ENCODE measurements around the gene TMED5.
A peak's percentile ranks its signal among the peaks of the same experiment; 100 is the strongest.
"Not testable (repeated sequence)": the region's sequence is repeated elsewhere in the genome, so short reads cannot be mapped to it uniquely, and the experiment has no call there.

TMED5 gene

DNA sequence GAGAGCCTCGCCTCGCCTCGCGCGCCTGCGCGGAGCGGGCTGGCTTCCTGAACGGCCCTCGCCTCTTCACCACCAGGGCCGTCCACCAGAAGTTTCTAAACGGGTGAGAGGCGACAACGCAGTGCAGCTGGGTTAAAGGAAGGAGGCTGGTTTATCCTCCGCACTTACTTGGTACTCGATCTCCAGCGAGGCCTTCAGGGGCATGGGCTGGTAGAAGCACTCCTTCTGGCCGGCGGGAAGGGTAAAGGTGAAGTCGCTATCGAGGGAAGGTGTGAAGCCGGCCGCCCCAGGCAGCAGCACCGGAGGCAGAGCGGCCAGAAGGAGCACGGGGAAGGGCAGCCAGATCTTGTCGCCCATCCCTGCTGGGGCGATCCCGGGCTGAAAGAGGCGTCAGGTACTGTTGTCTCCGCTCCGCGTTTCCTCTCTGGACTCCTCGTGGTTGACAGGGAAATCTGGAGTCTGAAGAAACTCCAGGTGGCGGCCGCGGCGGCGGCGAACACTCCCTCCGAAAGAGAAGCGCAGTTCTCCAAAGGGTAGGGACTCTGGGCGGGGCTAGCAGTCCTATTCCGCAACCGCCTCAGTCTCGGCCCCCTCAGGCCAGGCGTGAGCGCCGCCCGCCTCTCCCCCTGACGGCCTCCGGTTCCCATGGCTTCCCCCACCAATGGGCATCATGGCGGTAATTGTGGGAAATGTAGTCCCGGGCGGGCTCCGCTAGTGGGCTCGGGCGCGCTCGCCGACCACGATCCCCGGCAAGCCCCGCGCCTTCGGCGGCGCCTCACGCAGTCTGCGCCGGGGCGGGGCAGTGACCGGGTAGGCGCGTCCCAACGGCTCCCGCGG lies at the start of gene TMED5:
TMED5 (minus strand) TSS at position 528 of the 837 bp plus-strand sequence; CDS start at position 357, 171 bp downstream.
- TF ChIP-seq ZNF274 (IDR thresholded peaks at IDR 0.05; ENCODE audit: low read depth, low read length) = no peak
- H3K4me3 ChIP-seq (ENCODE audit: low read length) = peak within 1 kb of the TSS; percentile 80

DNA sequence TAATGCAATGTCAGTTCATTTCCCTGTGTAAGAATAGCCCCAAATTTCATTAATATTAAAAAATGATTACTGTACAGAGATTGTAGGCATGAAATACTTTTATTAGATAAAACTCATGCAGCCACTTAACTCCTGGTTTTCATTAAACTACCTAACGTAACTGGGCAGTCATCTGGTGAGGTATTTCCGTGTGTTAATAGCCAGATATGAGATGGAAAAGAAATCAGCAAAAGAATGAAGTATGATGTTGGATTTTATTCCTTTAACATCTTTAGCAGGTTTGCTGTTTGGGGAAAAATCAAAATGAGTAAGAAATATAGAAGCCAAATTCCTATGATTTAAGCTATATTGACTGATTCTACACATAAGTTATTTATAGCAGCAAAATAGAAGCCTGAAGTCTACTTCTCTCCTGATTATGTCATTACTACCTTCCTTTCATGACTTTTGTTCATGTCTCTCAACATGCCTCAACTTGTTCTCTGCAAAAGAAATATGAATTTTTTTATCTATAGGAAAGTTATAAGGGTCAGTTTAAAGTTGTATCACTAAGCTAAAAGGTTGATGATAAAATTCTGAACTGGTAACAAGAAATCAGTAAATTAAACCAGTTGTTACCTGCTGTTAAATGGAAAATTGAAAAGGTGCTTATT lies 42.9 kb upstream of the TMED5 start:
- no peak for TF ChIP-seq ZNF274 (IDR thresholded peaks at IDR 0.05; ENCODE audit: low read depth, low read length)

DNA sequence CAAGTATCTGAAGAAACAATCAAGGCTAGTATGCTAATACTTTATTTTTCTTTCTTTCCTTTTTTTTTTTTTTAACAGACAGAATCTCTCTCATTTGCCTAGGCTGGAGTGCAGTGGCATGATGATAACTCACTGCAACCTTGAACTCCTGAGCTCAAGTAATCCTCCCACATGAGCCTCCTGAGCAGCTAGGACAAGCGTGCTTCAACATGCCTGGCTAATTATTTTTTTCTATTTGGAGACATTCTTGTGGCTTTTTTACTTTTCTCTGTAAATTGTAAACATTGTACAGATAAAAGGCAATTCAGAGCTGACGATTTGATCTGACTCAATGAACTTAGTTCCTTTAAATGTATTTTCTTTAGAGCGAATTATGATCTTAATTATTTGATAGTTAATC lies 41.7 kb upstream of the TMED5 start:
- H3K4me3 ChIP-seq (ENCODE audit: low read length) = no peak overlapping the region
- no peak for TF ChIP-seq ZNF274 (IDR thresholded peaks at IDR 0.05; ENCODE audit: low read depth, low read length)

More for the DNA sequence above, 42.9 kb upstream of the TMED5 start:
- H3K4me3 ChIP-seq (ENCODE audit: low read length) = no peak overlapping the region

GRCh38 chr1:93220716-93221115 lies 40.5 kb upstream of the TMED5 start:
- H3K4me3 ChIP-seq (ENCODE audit: low read length) = not testable (repeated sequence)

- TF ChIP-seq ZNF274 (IDR thresholded peaks at IDR 0.05; ENCODE audit: low read depth, low read length) = no peak
- H3K4me3 ChIP-seq (ENCODE audit: low read length) = no peak overlapping the region
Observed at GRCh38 chr1:93219443-93219842, 39.2 kb upstream of the TMED5 start.

GRCh38 chr1:93215322-93215721 lies 35.1 kb upstream of the TMED5 start:
- TF ChIP-seq ZNF274 (IDR thresholded peaks at IDR 0.05; ENCODE audit: low read depth, low read length) = no peak
- no peak overlapping the region for H3K4me3 ChIP-seq (ENCODE audit: low read length)

GRCh38 chr1:93207211-93207610 lies 27.0 kb upstream of the TMED5 start:
- TF ChIP-seq ZNF274 (IDR thresholded peaks at IDR 0.05; ENCODE audit: low read depth, low read length) = no peak
- H3K4me3 ChIP-seq (ENCODE audit: low read length) = no peak overlapping the region

GRCh38 chr1:93206567-93206954 lies 26.3 kb upstream of the TMED5 start:
- H3K4me3 ChIP-seq (ENCODE audit: low read length) = no peak overlapping the region
- no peak for TF ChIP-seq ZNF274 (IDR thresholded peaks at IDR 0.05; ENCODE audit: low read depth, low read length)

GRCh38 chr1:93205892-93206566 lies 25.8 kb upstream of the TMED5 start:
- TF ChIP-seq ZNF274 (IDR thresholded peaks at IDR 0.05; ENCODE audit: low read depth, low read length) = no peak
- no peak overlapping the region for H3K4me3 ChIP-seq (ENCODE audit: low read length)

- no peak overlapping the region for H3K4me3 ChIP-seq (ENCODE audit: low read length)
- TF ChIP-seq ZNF274 (IDR thresholded peaks at IDR 0.05; ENCODE audit: low read depth, low read length) = no peak
Observed at GRCh38 chr1:93200714-93201113, 20.5 kb upstream of the TMED5 start.

DNA sequence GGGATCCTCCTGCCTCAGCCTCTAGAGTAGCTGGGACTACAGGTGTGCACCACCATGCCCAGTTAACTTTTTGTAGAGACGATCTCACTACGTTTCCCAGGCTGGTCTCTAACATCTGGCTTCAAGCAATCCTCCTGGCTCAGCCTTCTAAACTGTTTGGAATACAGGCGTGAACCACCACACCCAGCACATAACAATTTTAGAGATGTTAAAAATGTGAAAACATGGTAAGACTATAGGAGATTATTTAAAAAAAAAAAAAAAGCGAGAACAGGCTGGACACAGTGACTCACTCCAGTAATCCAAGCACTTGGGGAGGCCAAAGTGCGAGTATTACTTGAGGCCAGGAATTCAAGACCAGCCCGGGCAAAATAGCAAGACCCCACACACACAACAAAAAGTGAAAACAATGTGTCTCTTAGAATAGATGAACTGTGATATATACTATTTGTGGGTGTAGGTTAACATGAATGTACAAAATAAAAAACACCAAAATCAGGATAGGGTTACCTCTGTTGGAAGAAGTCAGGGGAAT lies 19.9 kb upstream of the TMED5 start:
- TF ChIP-seq ZNF274 (IDR thresholded peaks at IDR 0.05; ENCODE audit: low read depth, low read length) = no peak
- no peak overlapping the region for H3K4me3 ChIP-seq (ENCODE audit: low read length)

GRCh38 chr1:93199150-93199549 lies 18.9 kb upstream of the TMED5 start:
- H3K4me3 ChIP-seq (ENCODE audit: low read length) = no peak overlapping the region
- no peak for TF ChIP-seq ZNF274 (IDR thresholded peaks at IDR 0.05; ENCODE audit: low read depth, low read length)

- no peak for TF ChIP-seq ZNF274 (IDR thresholded peaks at IDR 0.05; ENCODE audit: low read depth, low read length)
- no peak overlapping the region for H3K4me3 ChIP-seq (ENCODE audit: low read length)
Observed at GRCh38 chr1:93196591-93196990, 16.4 kb upstream of the TMED5 start.

DNA sequence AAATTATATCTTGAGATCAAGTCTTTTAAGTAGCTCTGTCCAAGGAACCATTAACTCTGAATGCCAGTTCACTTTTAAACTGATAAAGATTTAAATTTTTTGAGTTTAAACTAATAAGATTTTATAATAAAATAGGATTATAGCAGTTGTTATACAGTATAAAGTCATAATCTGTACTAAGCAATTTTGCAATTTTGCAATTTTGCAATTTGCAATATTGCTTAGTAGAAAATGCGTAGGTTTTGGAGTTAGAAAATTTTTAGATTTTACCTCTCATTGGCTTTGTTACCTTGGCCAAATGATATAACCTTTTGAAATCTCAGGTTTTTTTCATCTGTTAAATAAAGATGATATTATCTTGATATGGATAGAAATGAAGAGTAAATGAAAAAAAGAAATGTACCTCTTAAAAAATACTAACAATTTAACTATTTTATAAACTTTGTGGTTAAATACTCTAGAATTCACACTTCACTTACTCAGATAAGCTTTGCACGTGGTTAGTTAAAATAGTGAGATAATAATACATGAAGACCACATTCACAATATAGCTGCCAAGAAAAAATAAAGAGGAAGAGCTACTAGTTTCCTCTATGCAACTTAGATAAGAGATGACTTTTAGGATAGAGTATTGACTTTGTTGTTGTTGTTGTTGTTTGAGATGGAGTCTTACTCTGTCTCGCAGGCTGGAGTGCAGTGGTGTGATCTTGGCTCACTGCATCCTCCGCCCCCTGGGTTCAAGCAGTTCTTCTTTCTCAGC lies 14.2 kb upstream of the TMED5 start:
- no peak overlapping the region for H3K4me3 ChIP-seq (ENCODE audit: low read length)
- TF ChIP-seq ZNF274 (IDR thresholded peaks at IDR 0.05; ENCODE audit: low read depth, low read length) = no peak
